ENCODE data around the gene ANXA3.
A peak's percentile ranks its signal among the peaks of the same experiment; 100 is the strongest.
"Not testable (repeated sequence)": the region's sequence is repeated elsewhere in the genome, so short reads cannot be mapped to it uniquely, and the experiment has no call there.

The ANXA3 gene

GRCh38 chr4:78591404-78591803, 39.8 kb downstream of the ANXA3 start:
- Histone ChIP-seq H3K27ac (no peak overlapping the region), H3K4me3 (no peak overlapping the region)
- DNase-seq (ENCODE audit: low spot score) = no peak
- TF ChIP-seq CTCF (IDR thresholded peaks at IDR 0.05) = no peak

GRCh38 chr4:78592088-78592783, 40.7 kb downstream of the ANXA3 start:
- DNase-seq (ENCODE audit: low spot score) = no peak
- Histone ChIP-seq H3K4me3 (no peak overlapping the region), H3K27ac (no peak overlapping the region)
- TF ChIP-seq CTCF (IDR thresholded peaks at IDR 0.05) = no peak

- DNase-seq (ENCODE audit: low spot score) = no peak
- H3K4me3 ChIP-seq = no peak overlapping the region
- TF ChIP-seq CTCF (IDR thresholded peaks at IDR 0.05) = no peak
- H3K27ac ChIP-seq = no peak overlapping the region
Observed at GRCh38 chr4:78596111-78596742, 44.7 kb downstream of the ANXA3 start.

- DNase-seq (ENCODE audit: low spot score); H3K27ac ChIP-seq; H3K4me3 ChIP-seq: not testable (repeated sequence)
Observed at GRCh38 chr4:78598431-78598830, 46.9 kb downstream of the ANXA3 start.

GRCh38 chr4:78599147-78599546, 47.6 kb downstream of the ANXA3 start:
- no peak overlapping the region for H3K4me3 ChIP-seq
- H3K27ac ChIP-seq = no peak overlapping the region
- TF ChIP-seq CTCF (IDR thresholded peaks at IDR 0.05) = no peak
- no peak for DNase-seq (ENCODE audit: low spot score)

- no peak overlapping the region for H3K4me3 ChIP-seq
- TF ChIP-seq CTCF (IDR thresholded peaks at IDR 0.05) = no peak
- no peak for DNase-seq (ENCODE audit: low spot score)
- H3K27ac ChIP-seq = no peak overlapping the region
Observed at GRCh38 chr4:78599931-78600375, 48.4 kb downstream of the ANXA3 start.

- Histone ChIP-seq H3K4me3 (peak overlapping the region; percentile 10), H3K27ac (peak overlapping the region in 1 of 2 donors; percentile 15)
- TF ChIP-seq CTCF (IDR thresholded peaks at IDR 0.05) = no peak
- no peak for DNase-seq (ENCODE audit: low spot score)
Observed at GRCh38 chr4:78601013-78601412, 49.4 kb downstream of the ANXA3 start.
